CD4-positive, alpha-beta memory T cell (primary cell): Measurements from ENCODE around the gene FAM20A. TPM values are rescaled to one million over a fixed set of nuclear protein-coding genes. Genes with fewer than 3 reads are reported as not detected.

Source experiments
- CTCF ChIA-PET: fragments of 350-600 bp; sonication (Branson Sonifier 250); formaldehyde crosslinking; loops from one replicate; lab custom pipeline; 2021; ENCODE audit warnings: inconsistent platforms; ENCODE audit not compliant: partially characterized antibody; lab: Charles Lee
- POLR2A ChIA-PET: fragments of 350-600 bp; sonication (Branson Sonifier 250); formaldehyde crosslinking; loops from one replicate; lab custom pipeline; 2021; ENCODE audit not compliant: partially characterized antibody; lab: Charles Lee
- DNase-seq, 5 donors: peaks; one replicate each; pipeline versions ENCODE4 v3.0.0 to v3.0.0-alpha.2; 2020 to 2022; ENCODE audit warnings: mixed read lengths in 1 of 5
- H3K27ac ChIP-seq: one replicate; pipeline ENCODE4 v1.7.0; 2013; ENCODE audit warnings: low read depth, low read length
- H3K27me3 ChIP-seq: 2 replicates; pipeline ENCODE4 v1.7.0; 2013; ENCODE audit warnings: mild to moderate bottlenecking, low read length, moderate library complexity; ENCODE audit not compliant: insufficient read depth
- H3K36me3 ChIP-seq: 2 replicates; pipeline ENCODE4 v1.7.0; 2013; ENCODE audit warnings: mild to moderate bottlenecking, low read length, moderate library complexity; ENCODE audit not compliant: insufficient read depth
- H3K4me1 ChIP-seq: 2 replicates; pipeline ENCODE4 v1.7.0; 2013; ENCODE audit warnings: mild to moderate bottlenecking, low read length, moderate library complexity; ENCODE audit not compliant: insufficient read depth
- H3K4me3 ChIP-seq, 2 donors: one replicate each; pipeline ENCODE4 v1.7.0; 2013; ENCODE audit warnings: low read length in 2 of 2, mild to moderate bottlenecking in 1 of 2
- H3K9me3 ChIP-seq, 2 donors: one replicate each; pipeline ENCODE4 v1.7.0; 2013; ENCODE audit warnings: low read length in 2 of 2, control low read depth in 1 of 2; ENCODE audit not compliant: control insufficient read depth in 1 of 2
- H3K27ac Mint-ChIP-seq, 7 donors: one replicate each; pipeline ENCODE4 v1.8.0; 2020 to 2021; ENCODE audit warnings: mixed read lengths in 7 of 7, mild to moderate bottlenecking in 6 of 7, inconsistent platforms in 3 of 7, moderate library complexity in 3 of 7
- H3K27me3 Mint-ChIP-seq, 2 donors: one replicate each; pipeline ENCODE4 v1.8.0; 2020 to 2021; ENCODE audit warnings: mixed read lengths in 2 of 2
- H3K36me3 Mint-ChIP-seq, 2 donors: one replicate each; pipeline ENCODE4 v1.8.0; 2020 to 2021; ENCODE audit warnings: mixed read lengths in 2 of 2, inconsistent platforms in 1 of 2, mild to moderate bottlenecking in 1 of 2
- H3K4me1 Mint-ChIP-seq, 4 donors: one replicate each; pipeline ENCODE4 v1.8.0; 2020 to 2021; ENCODE audit warnings: mixed read lengths in 4 of 4, mild to moderate bottlenecking in 1 of 4
- H3K4me3 Mint-ChIP-seq, 8 donors: one replicate each; pipeline ENCODE4 v1.8.0; 2020 to 2021; ENCODE audit warnings: mixed read lengths in 8 of 8, mild to moderate bottlenecking in 7 of 8, moderate library complexity in 6 of 8, inconsistent platforms in 3 of 8
- H3K9me3 Mint-ChIP-seq, 8 donors: one replicate each; pipeline ENCODE4 v1.8.0; 2020 to 2021; ENCODE audit warnings: mixed read lengths in 8 of 8, mild to moderate bottlenecking in 5 of 8, inconsistent platforms in 3 of 8, moderate library complexity in 1 of 8
- intact Hi-C: fragments of 100-400 bp; cut with micrococcal nuclease; formaldehyde crosslinking; loops from one replicate; pipeline ENCODE4 v1.15.1; 2023
- polyA plus RNA-seq, 2 donors: library from polyadenylated mRNA; unstranded; fragments of 300-500 nt; fragmentation: Illumina TruSeq; gene quantifications; one replicate each; pipeline ENCODE4 v1.2.3, GENCODE V29; 2021
- total RNA-seq, 2 experiments: library from RNA; stranded (reverse); gene quantifications; one replicate each; pipeline ENCODE4 v1.2.3, GENCODE V29; 2021

FAM20A gene
- total and polyA plus RNA-seq, 4 experiments from 2014 or later: 0.08 TPM; not detected in 3

GRCh38 chr17:68596411-68596945 is 4.7 kb downstream of the FAM20A start:
- H3K27me3 ChIP-seq: peaks cover 4% of the 10 kb centered on the region
- no peaks in the 10 kb centered on the region for H3K36me3 ChIP-seq
- DNase-seq: no peak
- H3K9me3 ChIP-seq: no peaks in the 10 kb centered on the region
- peaks cover 8 to 21% (median 14%) of the 10 kb centered on the region in 4 donors for H3K4me1 Mint-ChIP-seq
- no peak overlapping the region for H3K27ac ChIP-seq
- intact Hi-C loops: no loop called here
- no peak overlapping the region for H3K4me3 ChIP-seq
- POLR2A ChIA-PET: no interaction called here
- CTCF ChIA-PET: no interaction called here
- H3K27ac Mint-ChIP-seq: no peak overlapping the region
- H3K36me3 Mint-ChIP-seq: no peaks in the 10 kb centered on the region
- peaks cover 53 to 61% of the 10 kb centered on the region in 2 donors for H3K27me3 Mint-ChIP-seq
- peaks cover 13% of the 10 kb centered on the region for H3K4me1 ChIP-seq
- H3K4me3 Mint-ChIP-seq: no peak overlapping the region
- H3K9me3 Mint-ChIP-seq: no peaks in the 10 kb centered on the region

GRCh38 chr17:68595986-68596385 is 5.2 kb downstream of the FAM20A start:
- no peaks in the 10 kb centered on the region for H3K9me3 Mint-ChIP-seq
- H3K36me3 Mint-ChIP-seq: no peaks in the 10 kb centered on the region
- Histone ChIP-seq H3K27ac (no peak overlapping the region), H3K4me3 (no peak overlapping the region), H3K36me3 (no peaks in the 10 kb centered on the region), H3K4me1 (peaks cover 13% of the 10 kb centered on the region), H3K27me3 (peaks cover 3% of the 10 kb centered on the region), H3K9me3 (no peaks in the 10 kb centered on the region)
- ChIA-PET CTCF (no interaction called here), POLR2A (no interaction called here)
- peak in 2 of 5 donors; percentile 15 to 27 for DNase-seq
- H3K4me3 Mint-ChIP-seq: no peak overlapping the region
- H3K27me3 Mint-ChIP-seq: peaks cover 52 to 60% of the 10 kb centered on the region in 2 donors
- H3K27ac Mint-ChIP-seq: no peak overlapping the region
- H3K4me1 Mint-ChIP-seq: peaks cover 8 to 21% (median 13%) of the 10 kb centered on the region in 4 donors
- intact Hi-C loops: no loop called here

GRCh38 chr17:68595496-68595895 is 5.7 kb downstream of the FAM20A start:
- intact Hi-C loops: no loop called here
- Histone ChIP-seq H3K27ac (no peak overlapping the region), H3K27me3 (peaks cover 3% of the 10 kb centered on the region), H3K36me3 (no peaks in the 10 kb centered on the region), H3K4me3 (no peak overlapping the region), H3K4me1 (peaks cover 13% of the 10 kb centered on the region), H3K9me3 (no peaks in the 10 kb centered on the region)
- Mint-ChIP-seq H3K27me3 (peaks cover 54 to 60% of the 10 kb centered on the region in 2 donors), H3K9me3 (no peaks in the 10 kb centered on the region), H3K4me3 (no peak overlapping the region), H3K27ac (no peak overlapping the region), H3K4me1 (peaks cover 8 to 21% (median 13%) of the 10 kb centered on the region in 4 donors), H3K36me3 (no peaks in the 10 kb centered on the region)
- no peak for DNase-seq
- POLR2A ChIA-PET: no interaction called here
- CTCF ChIA-PET: no interaction called here

GRCh38 chr17:68594552-68594951 is 6.6 kb downstream of the FAM20A start:
- Mint-ChIP-seq H3K27ac (no peak overlapping the region), H3K9me3 (no peaks in the 10 kb centered on the region), H3K27me3 (peaks cover 50 to 58% of the 10 kb centered on the region in 2 donors), H3K4me3 (no peak overlapping the region), H3K36me3 (no peaks in the 10 kb centered on the region), H3K4me1 (peaks cover 7 to 18% (median 10%) of the 10 kb centered on the region in 4 donors)
- H3K27ac ChIP-seq: no peak overlapping the region
- H3K36me3 ChIP-seq: no peaks in the 10 kb centered on the region
- POLR2A ChIA-PET: no interaction called here
- CTCF ChIA-PET: no interaction called here
- intact Hi-C loops: no loop called here
- H3K27me3 ChIP-seq: peaks cover 3% of the 10 kb centered on the region
- H3K9me3 ChIP-seq: no peaks in the 10 kb centered on the region
- no peak for DNase-seq
- peaks cover 6% of the 10 kb centered on the region for H3K4me1 ChIP-seq
- no peak overlapping the region for H3K4me3 ChIP-seq

GRCh38 chr17:68592682-68593641 is 8.2 kb downstream of the FAM20A start:
- Mint-ChIP-seq H3K27me3 (peaks cover 38 to 45% of the 10 kb centered on the region in 2 donors), H3K27ac (no peak overlapping the region), H3K4me3 (no peak overlapping the region), H3K36me3 (peaks cover 0 to 5% of the 10 kb centered on the region in 2 donors), H3K9me3 (peaks cover 0 to 9% (median under 1%) of the 10 kb centered on the region in 8 donors), H3K4me1 (peaks cover 7 to 16% (median 8%) of the 10 kb centered on the region in 4 donors)
- H3K27me3 ChIP-seq: no peaks in the 10 kb centered on the region
- H3K4me1 ChIP-seq: peaks cover 6% of the 10 kb centered on the region
- intact Hi-C loops: no loop called here
- ChIA-PET CTCF (no interaction called here), POLR2A (no interaction called here)
- no peak overlapping the region for H3K4me3 ChIP-seq
- DNase-seq: no peak
- H3K27ac ChIP-seq: no peak overlapping the region
- H3K36me3 ChIP-seq: no peaks in the 10 kb centered on the region
- no peaks in the 10 kb centered on the region for H3K9me3 ChIP-seq

- H3K9me3 Mint-ChIP-seq: peaks cover 0 to 12% (median 2%) of the 10 kb centered on the region in 8 donors
- no peak overlapping the region for H3K4me3 Mint-ChIP-seq
- peaks cover 7 to 16% (median 8%) of the 10 kb centered on the region in 4 donors for H3K4me1 Mint-ChIP-seq
- no peaks in the 10 kb centered on the region for H3K9me3 ChIP-seq
- DNase-seq: no peak
- H3K4me3 ChIP-seq: no peak overlapping the region
- no peaks in the 10 kb centered on the region for H3K27me3 ChIP-seq
- peaks cover 6% of the 10 kb centered on the region for H3K4me1 ChIP-seq
- POLR2A ChIA-PET: no interaction called here
- no peak overlapping the region for H3K27ac ChIP-seq
- H3K27ac Mint-ChIP-seq: no peak overlapping the region
- intact Hi-C loops: no loop called here
- H3K36me3 ChIP-seq: no peaks in the 10 kb centered on the region
- peaks cover 0 to 5% of the 10 kb centered on the region in 2 donors for H3K36me3 Mint-ChIP-seq
- CTCF ChIA-PET: no interaction called here
- peaks cover 33 to 41% of the 10 kb centered on the region in 2 donors for H3K27me3 Mint-ChIP-seq
Measured at GRCh38 chr17:68592009-68592408, 9.2 kb downstream of the FAM20A start.

- Histone ChIP-seq H3K27ac (no peak overlapping the region), H3K36me3 (no peaks in the 10 kb centered on the region), H3K27me3 (no peaks in the 10 kb centered on the region), H3K9me3 (no peaks in the 10 kb centered on the region), H3K4me3 (no peak overlapping the region), H3K4me1 (peaks cover 6% of the 10 kb centered on the region)
- no peak for DNase-seq
- peaks cover 0 to 12% (median 2%) of the 10 kb centered on the region in 8 donors for H3K9me3 Mint-ChIP-seq
- H3K4me1 Mint-ChIP-seq: peaks cover 7 to 16% (median 8%) of the 10 kb centered on the region in 4 donors
- intact Hi-C loops: no loop called here
- peaks cover 29 to 38% of the 10 kb centered on the region in 2 donors for H3K27me3 Mint-ChIP-seq
- no peak overlapping the region for H3K4me3 Mint-ChIP-seq
- H3K27ac Mint-ChIP-seq: no peak overlapping the region
- CTCF ChIA-PET: no interaction called here
- POLR2A ChIA-PET: no interaction called here
- H3K36me3 Mint-ChIP-seq: peaks cover 0 to 5% of the 10 kb centered on the region in 2 donors
Measured at GRCh38 chr17:68591583-68591982, 9.6 kb downstream of the FAM20A start.
